ENCODE results near the gene HSD17B12.

GRCh38 chr11:43709689-43710088 lies 29.2 kb downstream of the HSD17B12 start:
- TF ChIP-seq REST (IDR thresholded peaks at IDR 0.05; ENCODE audit: borderline replicate concordance) (no peak), EP300 (conservative IDR thresholded peaks at IDR 0.05; ENCODE audit: poor library complexity, severe bottlenecking) (no peak), CTCF (IDR thresholded peaks at IDR 0.05; ENCODE audit: poor library complexity, severe bottlenecking) (no peak), POLR2AphosphoS5 (IDR thresholded peaks at IDR 0.05) (no peak), EZH2 (IDR thresholded peaks at IDR 0.05; ENCODE audit: borderline replicate concordance, insufficient read depth, low read length, poor library complexity, severe bottlenecking) (no peak), SMC3 (conservative IDR thresholded peaks at IDR 0.05; ENCODE audit: poor library complexity) (no peak), TAF1 (IDR thresholded peaks at IDR 0.05; ENCODE audit: low read depth) (no peak), RAD21 (conservative IDR thresholded peaks at IDR 0.05) (no peak)

All from neural cell (in vitro differentiated cells).